Endodermal cell (in vitro differentiated cells): Measurements from ENCODE around the gene HTRA2. TPM values are rescaled to one million over a fixed set of nuclear protein-coding genes. Genes with fewer than 3 reads are reported as not detected.

Source experiments
- DNase-seq: peaks from one replicate; pipeline ENCODE4 v3.0.0-alpha.2; 2017
- H3K27ac ChIP-seq: 2 replicates; pipeline ENCODE4 v1.5.1; 2013; ENCODE audit warnings: mild to moderate bottlenecking, low read depth, low read length, moderate library complexity
- H3K27me3 ChIP-seq: 2 replicates; pipeline ENCODE4 v1.6.1; 2013; ENCODE audit warnings: mild to moderate bottlenecking, low read length, moderate library complexity; ENCODE audit not compliant: insufficient read depth, control insufficient read depth, poor library complexity, severe bottlenecking
- H3K36me3 ChIP-seq: 2 replicates; pipeline ENCODE4 v1.7.0; 2013; ENCODE audit warnings: mild to moderate bottlenecking, low read length, moderate library complexity; ENCODE audit not compliant: control insufficient read depth, insufficient read depth
- H3K4me1 ChIP-seq: one replicate; pipeline ENCODE4 v1.7.0; 2013; ENCODE audit warnings: low read length; ENCODE audit not compliant: control insufficient read depth, insufficient read depth
- H3K4me3 ChIP-seq: 2 replicates; pipeline ENCODE4 v1.5.1; 2013; ENCODE audit warnings: mild to moderate bottlenecking, low read length, moderate library complexity
- H3K9ac ChIP-seq: 2 replicates; pipeline ENCODE4 v1.6.1; 2013; ENCODE audit warnings: mild to moderate bottlenecking, low read length, moderate library complexity; ENCODE audit not compliant: poor library complexity, severe bottlenecking; ENCODE audit errors: extremely low read depth
- H3K9me3 ChIP-seq: 2 replicates; pipeline ENCODE4 v1.6.1; 2013; ENCODE audit warnings: mild to moderate bottlenecking, low read length, moderate library complexity; ENCODE audit not compliant: control insufficient read depth
- H3K27ac Mint-ChIP-seq: 2 replicates; pipeline ENCODE4 v1.8.0; 2020; ENCODE audit warnings: mixed read lengths
- H3K27me3 Mint-ChIP-seq: 2 replicates; pipeline ENCODE4 v1.8.0; 2021; ENCODE audit warnings: mild to moderate bottlenecking, mixed read lengths; ENCODE audit not compliant: insufficient read depth
- H3K36me3 Mint-ChIP-seq: 2 replicates; pipeline ENCODE4 v1.8.0; 2020; ENCODE audit warnings: low read depth, mixed read lengths
- H3K4me1 Mint-ChIP-seq: 2 replicates; pipeline ENCODE4 v1.8.0; 2020; ENCODE audit warnings: mixed read lengths
- H3K4me3 Mint-ChIP-seq: 2 replicates; pipeline ENCODE4 v1.8.0; 2020; ENCODE audit warnings: mild to moderate bottlenecking, moderate library complexity, mixed read lengths
- H3K9me3 Mint-ChIP-seq: 2 replicates; pipeline ENCODE4 v1.8.0; 2020; ENCODE audit warnings: mild to moderate bottlenecking, mixed read lengths
- CTCF ChIP-seq: fragments of 200-600 bp; sonication (generic); conservative IDR thresholded peaks from 2 replicates; pipeline ENCODE4 v1.5.0; 2021; ENCODE audit warnings: antibody characterized with exemption, mild to moderate bottlenecking
- WGBS, 2 experiments: methylation state at CpG; one replicate each; pipeline versions ENCODE4 v1.1.5 to v1.1.7; 2013; ENCODE audit warnings: missing lambda C conversion rate in 2 of 2, mixed read lengths in 1 of 2; ENCODE audit not compliant: insufficient coverage in 1 of 2, insufficient read length in 1 of 2; 5-methylcytosine and 5-hydroxymethylcytosine counted together
- long read RNA-seq, 4 experiments: library from polyadenylated mRNA in 2 of 4; library from RNA in 1 of 4; library from capped mRNA in 1 of 4; stranded (forward) in 3 of 4; unstranded in 1 of 4; transcript quantifications; one replicate each; pipeline ENCODE4 v2.0.0, GENCODE V29; 2020 to 2021; ENCODE audit warnings: inconsistent platforms in 1 of 4
- polyA plus RNA-seq, 2 experiments: library from polyadenylated mRNA; stranded (reverse); fragments of 50-300 nt; gene quantifications; one replicate each; pipeline ENCODE4 v1.2.3, GENCODE V29; 2013
- total RNA-seq, 2 donors: library from RNA; stranded (reverse); fragmentation: NEBNext Ultra II Directional in 1 of 2; extraction: Animal tissue kit (Norgen Biotek cat#: 25700) in 1 of 2; gene quantifications; 2 replicates in 1 of 2; 3 replicates in 1 of 2; pipeline ENCODE4 v1.2.1, GENCODE V29; 2021

The HTRA2 gene
- total RNA-seq: 10 to 100 TPM; 32.8 to 38.9 TPM
- polyA plus RNA-seq (2013, experiment 1 of 2): 27.5 TPM
- 26.4 TPM for polyA plus RNA-seq (2013, experiment 2 of 2)
- long read RNA-seq, experiment 1, transcript HTRA2-201 (8 exons, 2,370 nt): major isoform, 6 of 17 reads
- long read RNA-seq, experiment 1, partial matches to known transcripts: 3 of 17 reads
- long read RNA-seq, experiment 1, other reads (novel, unspliced or antisense): 8 of 17 reads
- long read RNA-seq, experiment 2, transcript HTRA2-201 (8 exons, 2,370 nt): major isoform, 47 of 60 reads
- long read RNA-seq, experiment 2, partial matches to known transcripts: 1 of 60 reads
- long read RNA-seq, experiment 2, other reads (novel, unspliced or antisense): 9 of 60 reads
- long read RNA-seq, experiment 3, transcript HTRA2-201 (8 exons, 2,370 nt): major isoform, 60 of 83 reads
- long read RNA-seq, experiment 3, partial matches to known transcripts: 4 of 83 reads
- long read RNA-seq, experiment 3, other reads (novel, unspliced or antisense): 17 of 83 reads
- long read RNA-seq, experiment 4, transcript HTRA2-201 (8 exons, 2,370 nt): major isoform, 73 of 105 reads
- long read RNA-seq, experiment 4, partial matches to known transcripts: 20 of 105 reads
- long read RNA-seq, experiment 4, other reads (novel, unspliced or antisense): 7 of 105 reads

- Histone ChIP-seq H3K36me3 (peaks cover 35% of the 10 kb centered on the region), H3K4me3 (peak within 1 kb of the TSS; percentile 99), H3K4me1 (no peaks in the 10 kb centered on the region), H3K27me3 (no peaks in the 10 kb centered on the region), H3K9ac (peak within 1 kb of the TSS; percentile 90), H3K9me3 (no peaks in the 10 kb centered on the region), H3K27ac (peak within 1 kb of the TSS; percentile 45)
- H3K36me3 Mint-ChIP-seq: peaks cover 35% of the 10 kb centered on the region
- WGBS, 2 experiments: 0 to 1% methylated on average over 35 to 87 of the region's 87 CpGs
- DNase-seq: peak; percentile 100
- no peaks in the 10 kb centered on the region for H3K27me3 Mint-ChIP-seq
- peak within 1 kb of the TSS; percentile 98 for H3K4me3 Mint-ChIP-seq
- H3K4me1 Mint-ChIP-seq: peaks cover 7% of the 10 kb centered on the region
- no peaks in the 10 kb centered on the region for H3K9me3 Mint-ChIP-seq
- H3K27ac Mint-ChIP-seq: peak within 1 kb of the TSS; percentile 98
- no peak for TF ChIP-seq CTCF
Measured at GRCh38 chr2:74529357-74530238, at the start of gene HTRA2, which contains the start of gene AUP1. TSS of gene HTRA2 (plus strand) at chr2:74529933. CDS start at chr2:74530007, 74 bp downstream. TSS of gene AUP1 (minus strand) at chr2:74529706. CDS start at chr2:74529629, 77 bp downstream.

GRCh38 chr2:74481431-74481830, 48.3 kb upstream of the HTRA2 start:
- peaks cover 8% of the 10 kb centered on the region for H3K4me1 Mint-ChIP-seq
- 80 to 81% methylated on average over 1 to 3 of the region's 3 CpGs for WGBS, 2 experiments
- no peak for TF ChIP-seq CTCF
- Histone ChIP-seq H3K9ac (no peak overlapping the region), H3K4me1 (peaks cover 3% of the 10 kb centered on the region), H3K36me3 (peaks cover 20% of the 10 kb centered on the region), H3K27ac (no peak overlapping the region), H3K27me3 (no peaks in the 10 kb centered on the region), H3K4me3 (peak overlapping the region; percentile 96), H3K9me3 (no peaks in the 10 kb centered on the region)
- H3K27ac Mint-ChIP-seq: no peak overlapping the region
- no peak for DNase-seq
- H3K36me3 Mint-ChIP-seq: peaks cover 30% of the 10 kb centered on the region
- H3K9me3 Mint-ChIP-seq: no peaks in the 10 kb centered on the region
- H3K4me3 Mint-ChIP-seq: peak overlapping the region; percentile 86
- no peaks in the 10 kb centered on the region for H3K27me3 Mint-ChIP-seq
